GM12875 (cell line): Measurements from ENCODE around the gene SORBS1.

ENCODE experiments used
- H3K4me3 ChIP-seq: one replicate; pipeline ENCODE4 v1.5.1; 2011; ENCODE audit warnings: low read depth, low read length, control low read depth
- TF ChIP-seq, protein P1 (sequence below): IDR thresholded peaks from 2 replicates; pipeline ENCODE4 v1.5.1; 2011; ENCODE audit warnings: low read depth, mild to moderate bottlenecking, control low read depth, inconsistent platforms, low read length, moderate library complexity, borderline replicate concordance; ENCODE audit not compliant: insufficient read depth

SORBS1 gene

DNA sequence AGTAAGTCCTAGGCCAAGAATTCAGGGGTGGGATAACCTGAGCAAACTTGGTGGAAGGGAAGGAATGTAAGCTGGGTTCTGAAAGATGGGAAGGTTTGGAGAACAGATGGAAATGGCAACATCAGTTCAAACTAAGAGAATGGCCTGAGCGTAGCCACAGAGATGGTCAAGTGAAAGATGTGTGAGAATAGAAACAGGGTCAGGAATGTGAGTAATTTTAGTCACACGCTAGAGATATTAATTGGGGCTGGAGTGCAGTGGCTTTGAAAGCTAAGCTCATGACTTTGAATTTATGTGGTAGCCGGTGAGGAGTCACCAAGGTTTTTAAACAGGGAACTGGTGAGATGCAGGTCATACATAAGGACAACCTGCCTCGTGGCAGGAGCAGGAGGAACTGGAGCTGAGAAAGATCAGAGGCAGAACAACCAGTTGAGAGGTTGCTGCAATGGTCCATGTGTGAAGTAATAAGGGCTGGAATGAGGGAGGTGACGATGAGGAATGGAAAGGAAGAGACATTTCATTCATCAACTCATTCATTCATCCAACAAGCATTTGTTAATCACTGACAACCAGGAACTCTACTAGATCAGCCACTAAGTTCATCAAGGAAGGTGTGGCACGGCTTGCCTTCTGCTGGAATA is 12.9 kb upstream of the SORBS1 start:
- TF ChIP-seq, protein P1, sequence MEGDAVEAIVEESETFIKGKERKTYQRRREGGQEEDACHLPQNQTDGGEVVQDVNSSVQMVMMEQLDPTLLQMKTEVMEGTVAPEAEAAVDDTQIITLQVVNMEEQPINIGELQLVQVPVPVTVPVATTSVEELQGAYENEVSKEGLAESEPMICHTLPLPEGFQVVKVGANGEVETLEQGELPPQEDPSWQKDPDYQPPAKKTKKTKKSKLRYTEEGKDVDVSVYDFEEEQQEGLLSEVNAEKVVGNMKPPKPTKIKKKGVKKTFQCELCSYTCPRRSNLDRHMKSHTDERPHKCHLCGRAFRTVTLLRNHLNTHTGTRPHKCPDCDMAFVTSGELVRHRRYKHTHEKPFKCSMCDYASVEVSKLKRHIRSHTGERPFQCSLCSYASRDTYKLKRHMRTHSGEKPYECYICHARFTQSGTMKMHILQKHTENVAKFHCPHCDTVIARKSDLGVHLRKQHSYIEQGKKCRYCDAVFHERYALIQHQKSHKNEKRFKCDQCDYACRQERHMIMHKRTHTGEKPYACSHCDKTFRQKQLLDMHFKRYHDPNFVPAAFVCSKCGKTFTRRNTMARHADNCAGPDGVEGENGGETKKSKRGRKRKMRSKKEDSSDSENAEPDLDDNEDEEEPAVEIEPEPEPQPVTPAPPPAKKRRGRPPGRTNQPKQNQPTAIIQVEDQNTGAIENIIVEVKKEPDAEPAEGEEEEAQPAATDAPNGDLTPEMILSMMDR = no peak
- no peak overlapping the region for H3K4me3 ChIP-seq

DNA sequence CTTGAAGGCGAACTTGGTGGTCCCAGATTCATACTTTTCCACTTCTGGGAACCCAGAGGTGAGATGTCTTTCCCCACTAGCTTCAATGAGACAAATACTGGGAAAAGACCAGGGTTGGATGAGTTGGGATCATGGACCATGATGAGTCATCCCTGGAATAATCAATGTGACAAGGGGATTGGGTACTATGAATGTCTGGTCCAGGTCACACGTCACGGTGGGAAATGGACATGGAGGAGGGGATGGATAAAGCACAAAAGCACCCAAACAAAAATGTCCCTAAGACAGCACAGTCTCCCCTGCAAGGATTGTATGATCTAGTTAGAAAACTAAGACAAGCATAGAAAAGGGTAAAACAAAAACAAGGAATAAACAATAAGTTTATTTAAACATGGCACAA is 12.4 kb upstream of the SORBS1 start:
- TF ChIP-seq, protein P1 = no peak
- H3K4me3 ChIP-seq = no peak overlapping the region

DNA sequence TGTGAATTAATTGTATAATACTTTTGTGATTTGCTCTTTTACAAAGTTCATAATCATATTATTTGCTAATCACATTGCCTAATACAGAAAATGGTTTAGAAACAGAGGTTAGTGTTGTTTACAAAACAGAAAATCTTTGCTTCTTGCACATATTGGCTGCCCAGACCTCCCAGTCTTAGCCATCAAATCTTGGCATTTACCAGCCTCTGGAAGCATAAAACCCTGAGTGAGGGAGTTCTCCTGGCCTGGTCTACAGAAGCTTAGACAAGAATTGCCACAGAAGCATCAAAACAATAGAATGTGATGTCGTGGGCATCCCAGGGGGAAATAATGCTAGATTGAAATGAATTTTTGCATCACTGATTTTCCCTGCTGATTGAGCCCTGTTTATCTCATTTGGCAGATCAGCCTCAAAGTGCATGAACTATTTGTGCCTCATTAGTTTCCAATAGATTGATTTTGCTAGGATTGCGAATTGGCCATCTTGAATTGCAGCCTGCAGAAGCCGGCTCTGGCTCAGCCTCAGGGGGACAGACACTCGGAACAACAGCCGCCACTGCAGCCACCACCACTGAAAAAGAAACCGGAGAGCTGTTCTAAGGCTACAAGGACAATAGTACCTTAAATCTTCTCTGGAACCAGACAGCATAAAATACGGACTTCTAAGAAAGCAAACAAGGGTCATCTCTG is 11.1 kb upstream of the SORBS1 start:
- no peak overlapping the region for H3K4me3 ChIP-seq
- TF ChIP-seq, protein P1 = no peak

DNA sequence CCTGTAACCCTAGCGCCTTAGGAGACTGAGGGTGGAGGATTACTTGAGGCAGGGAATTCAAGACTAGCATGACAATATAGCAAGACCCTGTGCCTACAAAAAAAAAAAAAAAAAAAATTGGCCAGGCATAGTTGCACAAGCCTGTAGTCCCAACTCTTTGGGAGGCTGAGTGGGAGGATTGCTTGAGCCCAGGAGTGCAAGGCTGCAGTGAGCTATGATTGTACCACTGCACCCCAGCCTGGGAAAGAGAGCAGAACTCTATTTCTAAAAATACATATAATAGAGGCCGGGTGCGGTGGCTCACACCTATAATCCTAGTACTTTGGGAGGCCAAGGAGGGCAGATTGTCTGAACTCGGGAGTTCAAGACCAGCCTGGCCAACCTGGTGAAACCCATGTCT is 10.2 kb upstream of the SORBS1 start:
- H3K4me3 ChIP-seq = no peak overlapping the region
- TF ChIP-seq, protein P1 = no peak

DNA sequence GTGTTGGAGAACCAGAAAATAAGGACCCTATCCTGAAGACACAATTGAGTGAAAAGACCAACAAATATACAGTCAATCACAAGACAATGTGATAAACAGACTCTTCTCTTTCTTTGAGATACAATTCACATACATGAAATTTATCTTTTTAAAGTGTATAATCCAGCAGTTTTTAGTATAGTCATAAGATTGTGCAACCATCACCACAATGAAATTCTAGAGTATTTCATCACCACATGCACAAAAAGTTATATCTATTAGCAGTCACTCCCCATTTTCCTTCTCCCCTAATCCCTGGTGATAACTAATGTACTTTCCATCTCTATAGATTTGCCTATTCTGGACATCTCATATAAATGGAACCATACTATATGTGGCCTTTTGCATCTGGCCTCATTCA is 8.2 kb upstream of the SORBS1 start:
- H3K4me3 ChIP-seq = no peak overlapping the region
- TF ChIP-seq, protein P1 = no peak

DNA sequence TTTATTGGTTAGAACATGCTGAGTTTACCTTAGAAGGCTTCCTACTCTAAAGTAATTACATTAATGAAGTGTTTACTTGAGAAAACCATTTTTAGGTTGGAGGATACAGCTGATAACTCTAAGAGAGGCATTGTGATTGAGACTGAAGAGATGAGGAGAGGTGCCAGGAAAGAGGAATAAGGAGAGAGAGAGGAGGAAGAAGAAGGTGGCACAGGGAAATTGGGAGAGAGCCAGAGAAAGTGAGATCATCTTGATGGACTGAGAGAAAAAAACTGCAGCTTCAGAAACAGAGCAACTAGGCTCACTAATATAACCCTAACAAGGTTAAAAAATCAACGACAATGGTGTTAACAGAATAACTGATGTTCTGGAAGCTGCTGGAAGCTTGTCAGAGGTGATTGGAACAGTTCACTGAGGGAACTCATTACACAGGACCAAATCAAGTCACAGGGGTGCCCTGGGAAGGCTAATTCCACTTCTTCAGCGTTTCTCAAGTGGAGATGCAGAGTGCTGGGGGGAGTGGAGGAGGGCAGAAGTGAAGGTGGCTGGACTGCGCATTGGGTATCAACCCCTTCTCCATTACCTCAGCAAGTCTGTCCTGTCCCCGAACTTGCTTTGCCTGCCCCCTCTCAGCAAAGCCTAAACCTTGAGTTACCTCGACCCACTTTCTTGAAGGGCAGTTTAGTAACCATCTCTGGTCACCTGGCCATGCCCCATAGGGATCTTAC is 6.9 kb upstream of the SORBS1 start:
- H3K4me3 ChIP-seq = no peak overlapping the region
- TF ChIP-seq, protein P1 = no peak
